HEK293T (cell line): ENCODE measurements around the gene FH.

ENCODE experiments used
- ARNT ChIP-seq: fragments of 450-650 bp; IDR thresholded peaks from 2 replicates; pipeline ENCODE4 v1.6.1; 2017; ENCODE audit warnings: mild to moderate bottlenecking
- FOXA1 ChIP-seq: fragments of 450-650 bp; IDR thresholded peaks from 2 replicates; pipeline ENCODE4 v1.6.1; 2016; ENCODE audit warnings: mild to moderate bottlenecking
- HDGF ChIP-seq: fragments of 450-650 bp; IDR thresholded peaks from 2 replicates; pipeline ENCODE4 v1.6.1; 2017; ENCODE audit warnings: antibody characterized with exemption, borderline replicate concordance
- NFRKB ChIP-seq: fragments of 450-650 bp; IDR thresholded peaks from 2 replicates; pipeline ENCODE4 v1.6.1; 2016; ENCODE audit warnings: mild to moderate bottlenecking, moderate library complexity
- SUZ12 ChIP-seq: fragments of 450-650 bp; IDR thresholded peaks from 2 replicates; pipeline ENCODE4 v1.6.1; 2016; ENCODE audit warnings: mild to moderate bottlenecking

DNA sequence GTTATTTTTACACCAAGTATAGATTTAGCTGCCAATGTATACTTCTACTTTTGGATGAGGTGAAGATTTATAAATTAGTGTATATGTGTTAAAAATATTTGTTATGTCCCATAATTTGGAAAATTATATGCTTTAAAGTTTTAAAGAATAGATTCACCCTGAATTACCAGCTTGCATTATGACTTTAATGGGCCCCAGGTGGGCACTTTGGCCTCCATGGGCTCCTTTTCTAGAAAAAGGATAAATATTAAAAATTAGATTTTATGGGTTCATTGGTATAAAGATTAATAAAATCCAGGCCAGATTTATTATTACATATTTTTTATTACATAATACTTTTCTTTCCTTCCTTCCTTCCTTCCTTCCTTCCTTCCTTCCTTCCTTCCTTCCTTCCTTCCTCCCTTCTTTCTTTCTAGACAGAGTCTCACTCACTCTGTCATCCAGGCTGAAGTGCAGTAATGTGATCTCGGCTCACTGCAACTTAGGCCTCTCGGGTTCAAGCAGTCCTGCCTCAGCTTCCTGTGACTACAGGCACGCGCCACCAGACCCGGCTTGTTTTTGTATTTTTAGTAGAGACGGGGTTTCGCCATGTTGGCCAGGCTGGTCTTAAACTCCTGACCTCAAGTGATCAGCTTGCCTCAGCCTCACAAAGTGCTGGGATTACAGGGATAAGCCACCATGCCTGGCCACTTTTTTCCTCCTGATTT lies 34.5 kb upstream of the FH start:
- no peak for TF ChIP-seq SUZ12
- no peak for TF ChIP-seq HDGF
- TF ChIP-seq FOXA1 = no peak
- TF ChIP-seq NFRKB = no peak
- no peak for TF ChIP-seq ARNT
